CD14-positive monocyte (primary cell): Measurements from ENCODE around the gene KCTD16. TPM values are rescaled to one million over a fixed set of nuclear protein-coding genes. Genes with fewer than 3 reads are reported as not detected.

ENCODE experiments used
- DNase-seq, 3 donors: peaks; one replicate each; pipeline ENCODE4 v3.0.0-alpha.2; 2011 to 2022
- H2AFZ ChIP-seq: 2 replicates; pipeline ENCODE4 v1.6.0; 2012; ENCODE audit warnings: mild to moderate bottlenecking, low read depth, low read length, inconsistent platforms; ENCODE audit not compliant: insufficient read depth, poor library complexity, severe bottlenecking
- H3K27ac ChIP-seq, 2 donors: 1 replicate in 1 of 2; 2 replicates in 1 of 2; pipeline ENCODE4 v1.5.1; 2012 to 2013; ENCODE audit warnings: low read length in 2 of 2, control low read depth in 1 of 2, inconsistent platforms in 1 of 2, low read depth in 1 of 2, mild to moderate bottlenecking in 1 of 2
- H3K27me3 ChIP-seq, 2 donors: one replicate each; pipeline versions ENCODE4 v1.6.0 to v1.6.1; 2011 to 2013; ENCODE audit warnings: low read length in 2 of 2; ENCODE audit not compliant: control insufficient read depth in 2 of 2, insufficient read depth in 2 of 2
- H3K36me3 ChIP-seq, 2 donors: replicated peaks in 1 of 2; 1 replicate in 1 of 2; 2 replicates in 1 of 2; pipeline versions ENCODE4 v1.5.1 to v1.6.1; 2012 to 2013; ENCODE audit warnings: low read length in 2 of 2, control low read depth in 1 of 2, inconsistent platforms in 1 of 2, mild to moderate bottlenecking in 1 of 2; ENCODE audit not compliant: insufficient read depth in 2 of 2, control insufficient read depth in 1 of 2
- H3K4me1 ChIP-seq, 2 donors: 1 replicate in 1 of 2; 2 replicates in 1 of 2; pipeline versions ENCODE4 v1.5.1 to v1.6.1; 2012 to 2013; ENCODE audit warnings: low read length in 2 of 2, control low read depth in 1 of 2, inconsistent platforms in 1 of 2, mild to moderate bottlenecking in 1 of 2, moderate library complexity in 1 of 2; ENCODE audit not compliant: insufficient read depth in 2 of 2, control insufficient read depth in 1 of 2
- H3K4me2 ChIP-seq: replicated peaks from 2 replicates; pipeline ENCODE3; 2012; ENCODE audit warnings: low read length, moderate library complexity, mild to moderate bottlenecking; ENCODE audit not compliant: poor library complexity, severe bottlenecking; ENCODE audit errors: extremely low read depth
- H3K4me3 ChIP-seq, 3 experiments: fragments of 200-600 bp in 1 of 3; sonication (generic) in 1 of 3; replicated peaks in 1 of 3; 1 replicate in 2 of 3; 2 replicates in 1 of 3; pipeline ENCODE4 v1.5.1; 2011 to 2013; ENCODE audit warnings: low read length in 3 of 3, mild to moderate bottlenecking in 3 of 3, control low read depth in 2 of 3, low read depth in 2 of 3, inconsistent platforms in 1 of 3, moderate library complexity in 1 of 3
- H3K79me2 ChIP-seq: 2 replicates; pipeline ENCODE4 v1.6.0; 2012; ENCODE audit warnings: mild to moderate bottlenecking, control low read depth, inconsistent platforms, low read length, moderate library complexity; ENCODE audit not compliant: insufficient read depth
- H3K9ac ChIP-seq: 2 replicates; pipeline ENCODE4 v1.6.0; 2017; ENCODE audit warnings: low read length, mild to moderate bottlenecking; ENCODE audit not compliant: insufficient read depth, poor library complexity, severe bottlenecking
- H3K9me3 ChIP-seq, 2 donors: replicated peaks in 1 of 2; 1 replicate in 1 of 2; 2 replicates in 1 of 2; pipeline versions ENCODE4 v1.5.1 to v1.6.1; 2012 to 2013; ENCODE audit warnings: low read length in 2 of 2, control low read depth in 1 of 2; ENCODE audit not compliant: control insufficient read depth in 1 of 2, insufficient read depth in 1 of 2
- H4K20me1 ChIP-seq: 2 replicates; pipeline ENCODE4 v1.6.0; 2012; ENCODE audit warnings: mild to moderate bottlenecking, low read length, control low read depth, moderate library complexity; ENCODE audit not compliant: insufficient read depth
- H3K27ac Mint-ChIP-seq, 7 donors: one replicate each; pipeline ENCODE4 v1.8.0; 2020; ENCODE audit warnings: mild to moderate bottlenecking in 7 of 7, mixed read lengths in 7 of 7, moderate library complexity in 6 of 7, inconsistent platforms in 2 of 7
- H3K27me3 Mint-ChIP-seq, 3 donors: one replicate each; pipeline ENCODE4 v1.8.0; 2021 to 2022; ENCODE audit warnings: low read depth in 3 of 3, mild to moderate bottlenecking in 3 of 3, mixed read lengths in 3 of 3, moderate library complexity in 3 of 3, inconsistent platforms in 1 of 3
- H3K36me3 Mint-ChIP-seq, 2 donors: one replicate each; pipeline ENCODE4 v1.8.0; 2020; ENCODE audit warnings: mixed read lengths in 2 of 2, inconsistent platforms in 1 of 2, mild to moderate bottlenecking in 1 of 2
- H3K4me1 Mint-ChIP-seq: one replicate; pipeline ENCODE4 v1.8.0; 2020; ENCODE audit warnings: mild to moderate bottlenecking, mixed read lengths
- H3K4me3 Mint-ChIP-seq, 2 donors: one replicate each; pipeline ENCODE4 v1.8.0; 2020; ENCODE audit warnings: mild to moderate bottlenecking in 2 of 2, mixed read lengths in 2 of 2, moderate library complexity in 1 of 2
- H3K9me3 Mint-ChIP-seq, 7 donors: one replicate each; pipeline ENCODE4 v1.8.0; 2020 to 2022; ENCODE audit warnings: mixed read lengths in 7 of 7, mild to moderate bottlenecking in 6 of 7, moderate library complexity in 6 of 7, inconsistent platforms in 2 of 7
- WGBS: methylation state at CpG from one replicate; pipeline ENCODE4 v1.1.5; 2013; ENCODE audit warnings: missing lambda C conversion rate; ENCODE audit not compliant: insufficient coverage; 5-methylcytosine and 5-hydroxymethylcytosine counted together
- intact Hi-C, 2 donors: fragments of 100-400 bp; cut with micrococcal nuclease; formaldehyde crosslinking; loops; one replicate each; pipeline versions ENCODE4 v1.15.0 to v1.15.1; 2023
- polyA plus RNA-seq, 3 donors: library from polyadenylated mRNA; depleted of rRNA in 1 of 3; unstranded in 2 of 3; stranded (reverse) in 1 of 3; fragments of 300-500 nt in 2 of 3; fragments of >200 nt in 1 of 3; fragmentation: Illumina TruSeq in 2 of 3; gene quantifications; 1 replicate in 2 of 3; 2 replicates in 1 of 3; pipeline ENCODE4 v1.2.3, GENCODE V29; 2012 to 2021
- TF ChIP-seq, protein P1 (sequence below): fragments of 200-600 bp; IDR thresholded peaks from one replicate; pipeline ENCODE4 v1.8.0; 2022; ENCODE audit warnings: antibody characterized with exemption, mild to moderate bottlenecking

Gene KCTD16
- polyA plus RNA-seq, 3 donors = not detected

DNA sequence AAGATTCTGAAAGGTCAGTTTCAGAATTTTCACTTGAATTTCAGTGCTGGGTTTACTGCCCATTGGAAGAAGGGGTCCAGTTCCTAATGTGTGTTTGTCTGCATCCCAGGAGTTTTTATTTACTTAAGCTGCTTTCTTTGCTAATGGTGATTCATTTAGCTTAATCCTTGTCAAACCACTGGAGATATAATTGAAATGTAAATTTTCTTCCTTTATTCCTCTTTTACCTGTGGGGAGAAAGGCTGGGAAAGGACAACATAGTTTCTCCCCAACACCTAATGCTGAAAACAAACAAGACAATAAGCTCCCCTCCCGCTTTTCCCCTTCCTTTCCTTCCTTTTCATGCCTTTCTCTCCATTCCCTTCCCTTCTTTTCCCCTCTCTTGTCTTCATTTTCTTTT, 185.8 kb downstream of the KCTD16 start:
- peaks cover 0 to 5% (median 0%) of the 10 kb centered on the region in 7 donors for H3K9me3 Mint-ChIP-seq
- H3K27ac Mint-ChIP-seq = no peak overlapping the region
- no peak overlapping the region for H3K9ac ChIP-seq
- no peaks in the 10 kb centered on the region for H3K27me3 ChIP-seq
- H3K4me1 Mint-ChIP-seq = no peaks in the 10 kb centered on the region
- no peak for DNase-seq
- no peaks in the 10 kb centered on the region for H4K20me1 ChIP-seq
- H3K4me2 ChIP-seq = no peak overlapping the region
- no peak overlapping the region for H2AFZ ChIP-seq
- H3K36me3 Mint-ChIP-seq = no peaks in the 10 kb centered on the region
- H3K9me3 ChIP-seq = no peaks in the 10 kb centered on the region
- intact Hi-C loops = no loop called here
- no peaks in the 10 kb centered on the region for H3K79me2 ChIP-seq
- TF ChIP-seq, protein P1, sequence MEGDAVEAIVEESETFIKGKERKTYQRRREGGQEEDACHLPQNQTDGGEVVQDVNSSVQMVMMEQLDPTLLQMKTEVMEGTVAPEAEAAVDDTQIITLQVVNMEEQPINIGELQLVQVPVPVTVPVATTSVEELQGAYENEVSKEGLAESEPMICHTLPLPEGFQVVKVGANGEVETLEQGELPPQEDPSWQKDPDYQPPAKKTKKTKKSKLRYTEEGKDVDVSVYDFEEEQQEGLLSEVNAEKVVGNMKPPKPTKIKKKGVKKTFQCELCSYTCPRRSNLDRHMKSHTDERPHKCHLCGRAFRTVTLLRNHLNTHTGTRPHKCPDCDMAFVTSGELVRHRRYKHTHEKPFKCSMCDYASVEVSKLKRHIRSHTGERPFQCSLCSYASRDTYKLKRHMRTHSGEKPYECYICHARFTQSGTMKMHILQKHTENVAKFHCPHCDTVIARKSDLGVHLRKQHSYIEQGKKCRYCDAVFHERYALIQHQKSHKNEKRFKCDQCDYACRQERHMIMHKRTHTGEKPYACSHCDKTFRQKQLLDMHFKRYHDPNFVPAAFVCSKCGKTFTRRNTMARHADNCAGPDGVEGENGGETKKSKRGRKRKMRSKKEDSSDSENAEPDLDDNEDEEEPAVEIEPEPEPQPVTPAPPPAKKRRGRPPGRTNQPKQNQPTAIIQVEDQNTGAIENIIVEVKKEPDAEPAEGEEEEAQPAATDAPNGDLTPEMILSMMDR = no peak
- no peaks in the 10 kb centered on the region for H3K36me3 ChIP-seq
- no peaks in the 10 kb centered on the region for H3K4me1 ChIP-seq
- no CpG with 5 or more reads among the region's 1 CpG for WGBS
- no peak overlapping the region for H3K4me3 ChIP-seq
- no peak overlapping the region for H3K27ac ChIP-seq
- H3K4me3 Mint-ChIP-seq = no peak overlapping the region
- peaks cover 0 to 5% (median 4%) of the 10 kb centered on the region in 3 donors for H3K27me3 Mint-ChIP-seq

DNA sequence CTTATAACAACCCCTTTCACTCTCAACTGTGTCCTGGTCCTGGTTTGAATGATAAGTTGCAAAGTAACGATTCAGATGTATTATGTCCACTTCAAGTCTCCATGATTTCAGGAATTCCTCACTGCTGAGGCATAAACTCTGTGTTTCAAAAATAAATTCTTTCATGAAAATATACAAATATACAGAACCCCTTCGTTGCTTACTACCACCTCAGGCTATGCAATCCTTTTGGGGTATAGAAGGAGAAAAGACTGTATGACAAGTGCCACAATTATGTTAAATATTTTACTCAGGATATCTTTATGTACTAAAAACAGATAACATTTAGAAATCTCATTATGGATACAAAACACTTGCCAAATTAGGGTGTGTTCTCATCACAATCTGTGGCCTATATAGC, 190.7 kb downstream of the KCTD16 start:
- H3K27me3 Mint-ChIP-seq = peaks cover 0 to 2% (median 0%) of the 10 kb centered on the region in 3 donors
- no peak overlapping the region for H3K9ac ChIP-seq
- DNase-seq = no peak
- no peak overlapping the region for H3K4me3 Mint-ChIP-seq
- intact Hi-C loops = no loop called here
- H3K27ac ChIP-seq = no peak overlapping the region
- no peaks in the 10 kb centered on the region for H3K36me3 Mint-ChIP-seq
- TF ChIP-seq, protein P1 = no peak
- H4K20me1 ChIP-seq = no peaks in the 10 kb centered on the region
- H3K27ac Mint-ChIP-seq = no peak overlapping the region
- no peaks in the 10 kb centered on the region for H3K4me1 ChIP-seq
- no peaks in the 10 kb centered on the region for H3K27me3 ChIP-seq
- no peaks in the 10 kb centered on the region for H3K9me3 ChIP-seq
- no peaks in the 10 kb centered on the region for H3K4me1 Mint-ChIP-seq
- H3K9me3 Mint-ChIP-seq = peaks cover 0 to 5% (median 2%) of the 10 kb centered on the region in 7 donors
- H3K4me2 ChIP-seq = no peak overlapping the region
- no CpG with 5 or more reads among the region's 2 CpGs for WGBS
- H3K36me3 ChIP-seq = no peaks in the 10 kb centered on the region
- H3K4me3 ChIP-seq = no peak overlapping the region
- H2AFZ ChIP-seq = no peak overlapping the region
- no peaks in the 10 kb centered on the region for H3K79me2 ChIP-seq
